ENCODE results near the gene IL25.

DNA sequence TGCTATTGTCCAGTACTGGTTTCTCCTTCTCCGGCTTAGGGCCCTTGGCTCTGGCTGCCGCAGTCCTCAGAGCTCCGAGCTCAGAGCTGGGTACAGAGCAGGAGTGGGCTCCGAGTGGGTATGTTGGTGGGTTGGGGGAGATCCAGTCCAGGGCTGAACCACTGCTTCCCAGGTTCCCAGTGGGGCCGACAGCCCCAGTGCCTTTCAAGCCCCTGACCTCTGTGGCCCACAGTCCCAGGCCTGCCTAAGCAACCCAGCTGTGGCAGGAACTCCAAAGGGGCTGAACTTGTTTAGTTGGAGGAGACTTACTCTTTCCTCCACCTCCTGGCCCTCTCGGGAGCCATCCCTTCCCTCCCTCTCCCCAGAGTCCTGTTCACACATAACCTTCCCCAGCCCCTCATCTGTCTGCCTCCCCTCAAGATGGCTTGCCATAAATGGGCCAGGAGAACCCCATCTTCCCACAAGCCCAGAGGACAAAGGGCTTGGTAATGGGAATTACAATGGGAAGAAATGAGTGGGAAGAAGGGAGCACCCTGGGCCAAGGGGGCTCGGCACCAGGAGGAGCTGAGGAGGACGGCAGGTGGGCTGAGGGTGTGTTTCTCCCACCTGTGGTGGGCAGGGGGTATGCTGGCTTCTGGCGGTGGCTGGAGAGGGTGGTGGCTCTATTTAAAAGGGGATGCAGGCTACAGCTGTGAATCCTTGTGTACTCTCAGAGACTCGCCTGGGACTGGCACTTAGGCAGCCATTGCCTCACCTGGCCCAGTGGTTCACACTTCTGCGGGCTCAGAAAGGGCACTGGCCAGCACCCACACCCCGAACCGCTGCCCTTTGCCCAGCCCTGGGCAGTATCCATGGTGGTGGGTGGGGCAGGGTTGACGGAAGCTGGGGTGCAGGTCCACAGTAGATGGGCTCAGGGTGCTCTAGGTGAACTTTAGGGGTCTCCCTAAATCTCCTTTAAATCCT is 39.2 kb downstream of the IL25 start:
- TF ChIP-seq EZH2phosphoT487 (IDR thresholded peaks at IDR 0.05; ENCODE audit: borderline replicate concordance), result no peak
- TF ChIP-seq, protein P1, sequence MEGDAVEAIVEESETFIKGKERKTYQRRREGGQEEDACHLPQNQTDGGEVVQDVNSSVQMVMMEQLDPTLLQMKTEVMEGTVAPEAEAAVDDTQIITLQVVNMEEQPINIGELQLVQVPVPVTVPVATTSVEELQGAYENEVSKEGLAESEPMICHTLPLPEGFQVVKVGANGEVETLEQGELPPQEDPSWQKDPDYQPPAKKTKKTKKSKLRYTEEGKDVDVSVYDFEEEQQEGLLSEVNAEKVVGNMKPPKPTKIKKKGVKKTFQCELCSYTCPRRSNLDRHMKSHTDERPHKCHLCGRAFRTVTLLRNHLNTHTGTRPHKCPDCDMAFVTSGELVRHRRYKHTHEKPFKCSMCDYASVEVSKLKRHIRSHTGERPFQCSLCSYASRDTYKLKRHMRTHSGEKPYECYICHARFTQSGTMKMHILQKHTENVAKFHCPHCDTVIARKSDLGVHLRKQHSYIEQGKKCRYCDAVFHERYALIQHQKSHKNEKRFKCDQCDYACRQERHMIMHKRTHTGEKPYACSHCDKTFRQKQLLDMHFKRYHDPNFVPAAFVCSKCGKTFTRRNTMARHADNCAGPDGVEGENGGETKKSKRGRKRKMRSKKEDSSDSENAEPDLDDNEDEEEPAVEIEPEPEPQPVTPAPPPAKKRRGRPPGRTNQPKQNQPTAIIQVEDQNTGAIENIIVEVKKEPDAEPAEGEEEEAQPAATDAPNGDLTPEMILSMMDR (conservative IDR thresholded peaks at IDR 0.05; ENCODE audit: low read length), result no peak

Measured in Loucy (cell line).